AG08395 (cell line): ENCODE measurements around the gene TCF4.

Source experiments
- DNase-seq: peaks from one replicate; pipeline ENCODE4 v3.0.0; 2012; ENCODE audit warnings: mixed read lengths, low spot score

TCF4 gene

GRCh38 chr18:55179835-55180234 lies 408.2 kb downstream of the TCF4 start:
- DNase-seq, result peak; percentile 20

GRCh38 chr18:55179425-55179824 lies 408.6 kb downstream of the TCF4 start:
- DNase-seq, result peak; percentile 13

GRCh38 chr18:55173291-55173690 lies 414.7 kb downstream of the TCF4 start:
- no peak for DNase-seq
